Coronary artery (tissue), 2 donors: ENCODE data around the gene WDR11.
A peak's percentile ranks its signal among the peaks of the same experiment; 100 is the strongest.

Experiments
- DNase-seq: peaks from one replicate; pipeline ENCODE4 v3.0.0-alpha.2; 2017; ENCODE audit warnings: low spot score
- H3K27ac ChIP-seq, 2 donors: fragments of 200-600 bp; sonication (generic); one replicate each; pipeline ENCODE4 v1.5.1; 2016 to 2019
- H3K4me3 ChIP-seq: fragments of 200-600 bp; sonication (generic); 2 replicates; pipeline ENCODE4 v1.5.1; 2016; ENCODE audit warnings: mild to moderate bottlenecking, moderate library complexity
- TF ChIP-seq, protein P1 (sequence below): fragments of 200-600 bp; sonication (generic); IDR thresholded peaks from one replicate; pipeline ENCODE4 v1.5.1; 2019; ENCODE audit warnings: antibody characterized with exemption

The WDR11 gene

DNA sequence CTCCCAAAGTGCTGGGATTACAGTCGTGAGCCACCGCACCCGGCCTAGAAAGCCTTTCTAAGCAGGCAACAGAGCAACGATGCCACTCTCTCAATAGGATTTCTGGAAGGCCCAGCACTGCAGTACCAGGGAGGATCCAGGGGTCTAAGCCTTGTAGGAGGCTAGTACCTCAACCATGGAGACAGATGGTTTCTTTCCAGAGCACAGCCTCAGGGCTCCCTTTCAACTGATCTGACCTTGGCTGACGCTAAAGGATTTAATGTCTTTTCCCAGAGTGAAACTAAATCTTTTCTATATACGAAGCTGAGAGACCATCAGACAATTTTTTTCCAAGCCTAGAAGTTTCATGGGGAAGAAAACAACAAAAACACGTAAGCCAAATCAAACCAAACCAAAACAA lies 78.0 kb downstream of the WDR11 start:
- TF ChIP-seq, protein P1, sequence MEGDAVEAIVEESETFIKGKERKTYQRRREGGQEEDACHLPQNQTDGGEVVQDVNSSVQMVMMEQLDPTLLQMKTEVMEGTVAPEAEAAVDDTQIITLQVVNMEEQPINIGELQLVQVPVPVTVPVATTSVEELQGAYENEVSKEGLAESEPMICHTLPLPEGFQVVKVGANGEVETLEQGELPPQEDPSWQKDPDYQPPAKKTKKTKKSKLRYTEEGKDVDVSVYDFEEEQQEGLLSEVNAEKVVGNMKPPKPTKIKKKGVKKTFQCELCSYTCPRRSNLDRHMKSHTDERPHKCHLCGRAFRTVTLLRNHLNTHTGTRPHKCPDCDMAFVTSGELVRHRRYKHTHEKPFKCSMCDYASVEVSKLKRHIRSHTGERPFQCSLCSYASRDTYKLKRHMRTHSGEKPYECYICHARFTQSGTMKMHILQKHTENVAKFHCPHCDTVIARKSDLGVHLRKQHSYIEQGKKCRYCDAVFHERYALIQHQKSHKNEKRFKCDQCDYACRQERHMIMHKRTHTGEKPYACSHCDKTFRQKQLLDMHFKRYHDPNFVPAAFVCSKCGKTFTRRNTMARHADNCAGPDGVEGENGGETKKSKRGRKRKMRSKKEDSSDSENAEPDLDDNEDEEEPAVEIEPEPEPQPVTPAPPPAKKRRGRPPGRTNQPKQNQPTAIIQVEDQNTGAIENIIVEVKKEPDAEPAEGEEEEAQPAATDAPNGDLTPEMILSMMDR: no peak
- Histone ChIP-seq H3K27ac (no peak overlapping the region), H3K4me3 (no peak overlapping the region)
- DNase-seq: no peak

DNA sequence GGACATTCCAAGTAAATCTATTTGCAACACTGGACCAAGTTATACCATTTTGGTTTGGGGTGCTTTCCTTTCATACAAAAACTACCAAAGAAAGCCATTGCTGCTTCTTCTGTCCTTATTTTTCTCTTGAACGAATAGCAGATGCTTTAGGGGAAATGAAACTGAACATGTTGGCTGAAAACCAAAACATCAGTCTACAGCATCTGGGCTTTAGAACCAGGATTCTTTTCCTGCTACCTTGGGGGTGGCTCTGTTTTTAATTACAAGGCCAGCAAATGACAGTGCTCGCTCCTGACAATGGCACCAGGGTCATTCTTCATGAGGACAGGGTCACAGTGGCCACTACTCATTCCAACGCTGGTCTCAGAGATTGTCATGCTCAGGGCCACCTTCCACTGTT lies 80.3 kb downstream of the WDR11 start:
- TF ChIP-seq, protein P1: no peak
- no peak for DNase-seq
- Histone ChIP-seq H3K27ac (no peak overlapping the region), H3K4me3 (no peak overlapping the region)

DNA sequence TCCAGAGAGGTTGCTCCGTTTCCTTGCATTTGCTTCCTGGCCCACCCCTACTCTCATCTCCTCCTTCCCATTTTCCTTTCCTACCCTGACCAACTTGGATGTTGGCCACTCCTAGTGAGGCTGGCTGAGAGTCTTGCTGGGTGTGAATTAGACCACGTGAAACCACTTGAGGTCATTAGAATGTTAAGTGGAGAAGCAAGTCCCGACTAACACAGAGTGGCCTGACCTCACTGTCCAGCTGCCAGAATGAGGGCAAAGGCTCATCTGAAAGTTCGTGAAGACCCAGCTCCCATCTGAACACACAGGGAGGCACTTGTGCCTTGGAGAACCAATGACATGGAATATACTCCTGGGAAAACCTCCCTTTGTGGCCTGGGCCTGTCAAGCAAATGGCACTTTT lies 80.8 kb downstream of the WDR11 start:
- H3K27ac ChIP-seq: no peak overlapping the region
- DNase-seq: no peak
- no peak overlapping the region for H3K4me3 ChIP-seq
- TF ChIP-seq, protein P1: no peak

DNA sequence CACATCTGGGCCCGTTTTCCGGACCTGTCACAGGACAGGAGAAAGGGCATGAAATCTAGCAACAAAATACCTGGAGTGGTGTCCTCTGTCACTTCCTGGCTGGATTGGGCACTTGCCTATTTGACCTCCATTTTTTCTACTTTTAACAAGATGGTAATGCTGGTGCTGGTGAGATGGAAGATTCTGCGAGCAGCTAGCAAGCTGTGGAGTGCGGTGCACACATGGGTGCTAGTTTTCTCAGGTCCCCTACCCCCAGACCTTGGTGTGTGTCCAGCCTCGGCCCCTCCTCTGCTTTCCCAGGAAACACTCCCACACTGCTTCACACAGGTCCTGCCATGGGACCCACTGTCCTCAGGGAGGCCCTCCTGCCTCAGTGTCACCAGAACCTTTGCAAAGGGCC lies 87.7 kb downstream of the WDR11 start:
- Histone ChIP-seq H3K27ac (no peak overlapping the region), H3K4me3 (no peak overlapping the region)
- TF ChIP-seq, protein P1: no peak
- DNase-seq: no peak

- Histone ChIP-seq H3K27ac (no peak overlapping the region), H3K4me3 (no peak overlapping the region)
- DNase-seq: no peak
- TF ChIP-seq, protein P1: no peak
Observed at GRCh38 chr10:120940299-120940900, 89.2 kb downstream of the WDR11 start.

DNA sequence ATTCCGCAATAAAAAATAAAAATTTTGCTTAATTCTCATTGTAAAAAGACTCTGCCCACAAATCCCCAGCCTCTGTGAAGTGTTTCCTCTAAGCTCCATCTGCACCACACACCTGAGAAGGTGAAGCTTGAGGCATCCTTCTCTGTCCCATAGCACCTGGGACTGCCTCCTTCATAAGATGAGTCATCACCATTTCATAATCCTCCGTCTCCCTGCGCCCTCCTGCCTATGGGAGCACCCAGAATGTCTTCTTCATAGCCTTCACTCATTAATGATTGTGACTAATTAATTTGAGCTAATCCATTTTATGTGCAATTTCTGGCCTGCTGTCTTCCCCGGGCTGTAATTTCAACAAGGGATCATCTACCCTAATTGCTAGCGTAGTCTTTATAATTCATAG lies 90.3 kb downstream of the WDR11 start:
- no peak overlapping the region for H3K27ac ChIP-seq
- TF ChIP-seq, protein P1: no peak
- no peak for DNase-seq
- H3K4me3 ChIP-seq: no peak overlapping the region

- H3K27ac ChIP-seq: no peak overlapping the region
- H3K4me3 ChIP-seq: peak overlapping the region; percentile 22
- TF ChIP-seq, protein P1: peak; percentile 58
- DNase-seq: no peak
Observed at GRCh38 chr10:120942806-120943413, 91.7 kb downstream of the WDR11 start.
